Keratinocyte (primary cell): ENCODE results near the gene NDUFS2. TPM values are rescaled to one million over a fixed set of nuclear protein-coding genes. Genes with fewer than 3 reads are reported as not detected.

ENCODE experiments used
- DNase-seq: peaks from one replicate; pipeline ENCODE4 v3.0.0-alpha.2; 2011; ENCODE audit warnings: low read depth, missing footprints, low spot score
- FAIRE-seq: peaks from 2 replicates; lab custom pipeline; 2011; peaks lifted over from hg19 to GRCh38; lab: Jason Lieb, UNC
- H2AFZ ChIP-seq: 2 replicates; pipeline ENCODE4 v1.6.0; 2012; ENCODE audit warnings: low read length, control low read depth, inconsistent platforms; ENCODE audit not compliant: control insufficient read depth
- H3K27ac ChIP-seq: 2 replicates; pipeline ENCODE4 v1.5.1; 2011; ENCODE audit warnings: low read length; ENCODE audit not compliant: control insufficient read depth, insufficient read depth
- H3K27me3 ChIP-seq: 3 replicates; pipeline ENCODE4 v1.6.0; 2011; ENCODE audit warnings: low read length; ENCODE audit not compliant: control insufficient read depth, insufficient read depth; ENCODE audit errors: extremely low read depth
- H3K36me3 ChIP-seq, 2 experiments: 2 replicates in 1 of 2; 3 replicates in 1 of 2; pipeline ENCODE4 v1.5.1; 2011; ENCODE audit warnings: low read length in 2 of 2, mild to moderate bottlenecking in 1 of 2; ENCODE audit not compliant: control insufficient read depth in 2 of 2, insufficient read depth in 2 of 2; ENCODE audit errors: extremely low read depth in 1 of 2
- H3K4me1 ChIP-seq: 3 replicates; pipeline ENCODE4 v1.5.1; 2011; ENCODE audit warnings: low read length; ENCODE audit not compliant: control insufficient read depth, insufficient read depth; ENCODE audit errors: extremely low read depth
- H3K4me2 ChIP-seq: 3 replicates; pipeline ENCODE4 v1.6.0; 2011; ENCODE audit warnings: low read depth, low read length; ENCODE audit not compliant: control insufficient read depth, insufficient read depth; ENCODE audit errors: extremely low read depth
- H3K4me3 ChIP-seq, 3 experiments: fragments of 200-600 bp in 1 of 3; sonication (generic) in 1 of 3; 2 replicates in 2 of 3; 3 replicates in 1 of 3; pipeline ENCODE4 v1.5.1; 2011 to 2016; ENCODE audit warnings: low read length in 3 of 3, mild to moderate bottlenecking in 3 of 3, control low read depth in 2 of 3, inconsistent platforms in 1 of 3, low read depth in 1 of 3, mixed read lengths in 1 of 3, mixed run types in 1 of 3, moderate library complexity in 1 of 3; ENCODE audit not compliant: control insufficient read depth in 2 of 3, insufficient read depth in 2 of 3; ENCODE audit errors: extremely low read depth in 1 of 3
- H3K79me2 ChIP-seq: 2 replicates; pipeline ENCODE4 v1.6.0; 2012; ENCODE audit warnings: low read length; ENCODE audit not compliant: control insufficient read depth, insufficient read depth
- H3K9ac ChIP-seq: 3 replicates; pipeline ENCODE4 v1.6.0; 2011; ENCODE audit warnings: low read length; ENCODE audit not compliant: control insufficient read depth, insufficient read depth; ENCODE audit errors: extremely low read depth
- H3K9me1 ChIP-seq: 3 replicates; pipeline ENCODE4 v1.6.0; 2011; ENCODE audit warnings: low read length; ENCODE audit not compliant: control insufficient read depth, insufficient read depth; ENCODE audit errors: extremely low read depth
- H3K9me3 ChIP-seq: 2 replicates; pipeline ENCODE4 v1.5.1; 2012; ENCODE audit warnings: low read depth, low read length; ENCODE audit not compliant: control insufficient read depth
- H4K20me1 ChIP-seq: 3 replicates; pipeline ENCODE4 v1.6.0; 2011; ENCODE audit warnings: low read length; ENCODE audit not compliant: control insufficient read depth, insufficient read depth; ENCODE audit errors: extremely low read depth
- CTCF ChIP-seq, 3 experiments: IDR thresholded peaks in 1 of 3; conservative IDR thresholded peaks in 1 of 3; optimal IDR thresholded peaks in 1 of 3; 2 replicates in 2 of 3; 3 replicates in 1 of 3; pipeline versions ENCODE3 to v1.5.1; 2011; ENCODE audit warnings: low read length in 3 of 3, mild to moderate bottlenecking in 3 of 3, moderate library complexity in 2 of 3, control low read depth in 1 of 3, inconsistent platforms in 1 of 3; ENCODE audit not compliant: insufficient read depth in 2 of 3; ENCODE audit errors: extremely low read depth in 1 of 3
- EZH2 ChIP-seq: IDR thresholded peaks from one replicate; pipeline ENCODE4 v1.6.1; 2012; ENCODE audit warnings: inconsistent platforms, mild to moderate bottlenecking, low read length, moderate library complexity
- dilution Hi-C: fragments of 300-500 bp; cut with MboI; formaldehyde crosslinking; loops from one replicate; pipeline ENCODE4 v1.7.0; 2020; ENCODE audit warnings: low sequenced_read_pairs; ENCODE audit not compliant: extremely low pct_ligation_motif_present
- polyA plus RNA-seq, 5 experiments: library from polyadenylated mRNA; depleted of rRNA in 3 of 5; stranded (reverse) in 3 of 5; stranded (forward) in 1 of 5; unstranded in 1 of 5; fragments of >200 nt; gene quantifications; 1 replicate in 1 of 5; 2 replicates in 3 of 5; 3 replicates in 1 of 5; pipeline versions ENCODE4 v1.2.1 to v1.2.3, GENCODE V29; 2011 to 2012; ENCODE audit warnings: missing spikeins in 2 of 5, low read depth in 1 of 5, low replicate concordance in 1 of 5

The NDUFS2 gene
- polyA plus RNA-seq, 1 donor (not counting 4 experiments of a cell fraction or from before 2014, with no cell fraction given), result 136 TPM

- dilution Hi-C loops, result no loop called here
- Histone ChIP-seq H3K9me3 (no peaks in the 10 kb centered on the region), H4K20me1 (no peaks in the 10 kb centered on the region), H3K27me3 (no peaks in the 10 kb centered on the region), H3K79me2 (peaks cover 6% of the 10 kb centered on the region), H3K27ac (no peak overlapping the region), H3K9ac (no peak overlapping the region), H2AFZ (no peak overlapping the region), H3K4me3 (no peak overlapping the region), H3K4me1 (peaks cover 8% of the 10 kb centered on the region), H3K4me2 (no peak overlapping the region), H3K9me1 (no peaks in the 10 kb centered on the region), H3K36me3 (peaks cover 25 to 39% of the 10 kb centered on the region in 2 experiments)
- DNase-seq, result no peak
- FAIRE-seq, result no peak
- TF ChIP-seq EZH2 (no peak), CTCF (optimal IDR thresholded peaks at IDR 0.05 in 1 of 3, IDR thresholded peaks at IDR 0.05 in 1 of 3, conservative IDR thresholded peaks at IDR 0.05 in 1 of 3; ENCODE audit: extremely low read depth in 1 of 3, insufficient read depth in 2 of 3, low read length in 3 of 3) (peak in 2 of 3 experiments; percentile 17 to 18)
These were observed 31.0 kb upstream of the NDUFS2 start for GRCh38 chr1:161171191-161171590.

GRCh38 chr1:161171696-161172095 is 30.5 kb upstream of the NDUFS2 start:
- Histone ChIP-seq H3K9me1 (no peaks in the 10 kb centered on the region), H4K20me1 (no peaks in the 10 kb centered on the region), H3K27me3 (no peaks in the 10 kb centered on the region), H3K9me3 (no peaks in the 10 kb centered on the region), H2AFZ (no peak overlapping the region), H3K4me3 (no peak overlapping the region), H3K4me2 (no peak overlapping the region), H3K9ac (no peak overlapping the region), H3K79me2 (peaks cover 11% of the 10 kb centered on the region), H3K27ac (no peak overlapping the region), H3K36me3 (peaks cover 25 to 39% of the 10 kb centered on the region in 2 experiments), H3K4me1 (peaks cover 13% of the 10 kb centered on the region)
- FAIRE-seq, result no peak
- dilution Hi-C loops, result no loop called here
- TF ChIP-seq CTCF (optimal IDR thresholded peaks at IDR 0.05 in 1 of 3, IDR thresholded peaks at IDR 0.05 in 1 of 3, conservative IDR thresholded peaks at IDR 0.05 in 1 of 3; ENCODE audit: extremely low read depth in 1 of 3, insufficient read depth in 2 of 3, low read length in 3 of 3) (no peak), EZH2 (no peak)
- DNase-seq, result no peak
